Epithelial cell of proximal tubule (primary cell): ENCODE results near the gene CNOT3. TPM values are rescaled to one million over a fixed set of nuclear protein-coding genes. Genes with fewer than 3 reads are reported as not detected.

Experiments used
- DNase-seq: peaks from one replicate; pipeline ENCODE4 v3.0.0-alpha.2; 2011; ENCODE audit warnings: low read depth
- H3K4me3 ChIP-seq: 2 replicates; pipeline ENCODE4 v1.5.1; 2011; ENCODE audit warnings: low read depth, mild to moderate bottlenecking, low read length
- CTCF ChIP-seq: conservative IDR thresholded peaks from 2 replicates; pipeline ENCODE4 v1.5.1; 2012; ENCODE audit warnings: low read depth, mild to moderate bottlenecking, low read length
- total RNA-seq: library from RNA; depleted of rRNA; stranded (reverse); fragments of >200 nt; gene quantifications from 2 replicates; pipeline ENCODE4 v1.2.3, GENCODE V29; 2015

CNOT3 gene
- total RNA-seq, 1 donor from 2014 or later, result 20.5 TPM

DNA sequence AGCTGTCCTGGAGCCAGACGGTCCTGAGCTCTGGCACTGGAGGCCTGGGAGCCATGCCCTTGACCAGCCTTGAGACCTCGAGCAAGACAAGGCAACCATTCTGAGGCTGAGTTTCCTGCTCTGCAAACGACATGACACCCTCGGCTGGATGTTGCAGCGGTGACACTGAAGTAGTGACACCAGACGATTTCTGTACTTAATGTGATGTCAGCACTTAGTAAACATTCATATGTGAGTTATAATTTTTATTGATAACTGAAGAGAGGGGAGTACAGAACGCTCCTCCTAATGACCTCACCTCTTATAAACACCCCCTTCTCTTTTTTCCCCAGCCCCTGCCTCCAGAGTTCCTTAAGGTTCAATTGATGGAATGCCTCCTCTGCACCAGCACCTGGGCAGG lies 29.1 kb upstream of the CNOT3 start:
- no peak for DNase-seq
- H3K4me3 ChIP-seq, result no peak overlapping the region
- TF ChIP-seq CTCF, result no peak

DNA sequence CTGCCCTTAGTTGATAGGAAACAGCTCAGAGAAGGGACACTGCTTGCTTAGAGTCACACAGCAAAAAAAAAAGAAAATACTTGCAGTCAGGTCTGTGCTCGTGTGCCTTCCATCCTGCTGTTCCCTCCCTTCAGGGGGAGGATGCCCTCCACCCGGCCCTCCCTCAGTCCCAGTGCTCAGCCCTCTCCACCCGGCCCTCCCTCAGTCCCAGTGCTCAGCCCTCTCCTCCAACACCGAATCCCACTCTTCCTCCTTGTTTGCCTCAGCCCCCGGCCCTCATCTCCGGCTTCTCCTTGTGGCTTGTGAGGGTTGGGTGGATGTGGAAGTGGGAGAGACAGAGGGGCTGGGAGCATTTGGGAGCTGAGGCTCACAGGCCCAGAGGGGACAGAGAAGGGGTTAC lies 27.9 kb upstream of the CNOT3 start:
- H3K4me3 ChIP-seq, result no peak overlapping the region
- no peak for DNase-seq
- TF ChIP-seq CTCF, result no peak

DNA sequence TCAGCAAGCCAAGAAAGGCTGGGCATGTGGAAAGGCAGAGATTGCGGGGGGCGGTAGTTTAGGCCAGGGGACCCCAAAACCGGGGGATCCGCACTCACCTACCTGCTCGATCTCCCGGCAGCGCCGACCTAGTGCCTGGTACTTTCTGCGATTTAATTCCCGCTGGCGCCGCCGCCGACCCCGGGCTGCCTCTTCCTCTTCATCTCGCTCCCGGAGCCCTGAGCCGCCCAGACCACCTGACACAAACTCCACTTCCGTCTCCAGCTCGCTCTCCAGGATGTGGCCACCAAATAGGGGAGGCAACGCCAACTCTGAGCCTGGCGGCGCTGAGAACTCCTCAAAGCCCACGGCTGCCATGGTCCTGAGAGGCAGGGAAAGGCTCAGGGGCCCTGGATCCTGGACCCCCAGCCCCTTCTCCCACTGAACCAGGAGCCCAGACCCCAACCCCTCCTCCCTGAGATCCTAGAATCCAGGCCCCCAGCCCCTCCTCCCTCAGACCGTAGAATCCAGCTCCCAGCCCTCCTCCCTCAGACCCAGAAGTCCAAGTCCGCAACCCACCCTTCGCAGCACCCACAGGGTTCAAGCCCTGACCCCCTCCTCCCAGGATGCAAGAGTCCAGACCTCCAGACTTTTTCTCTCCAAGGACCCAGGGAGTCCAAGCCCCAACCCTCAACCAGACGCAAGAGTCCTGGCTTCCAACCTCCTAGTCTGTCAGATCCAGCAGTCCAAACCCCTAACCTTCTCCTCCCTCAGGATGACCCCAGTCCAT lies 23.0 kb upstream of the CNOT3 start:
- no peak for DNase-seq
- H3K4me3 ChIP-seq, result peak overlapping the region; percentile 62
- TF ChIP-seq CTCF, result no peak

GRCh38 chr19:54115109-54116063 lies 22.2 kb upstream of the CNOT3 start, which contains the start of the genes PRPF31 and TFPT:
PRPF31 (plus strand) TSS chr19:54115754; CDS start chr19:54118279, 2,525 bp downstream.
TFPT (minus strand) TSS chr19:54115657; CDS start chr19:54115269, 388 bp downstream.
- peak within 1 kb of the TSS; percentile 62 for H3K4me3 ChIP-seq
- peak; percentile 89 for DNase-seq
- TF ChIP-seq CTCF, result no peak

GRCh38 chr19:54121259-54121658 lies 16.3 kb upstream of the CNOT3 start:
- no peak for DNase-seq
- H3K4me3 ChIP-seq, result no peak overlapping the region

DNA sequence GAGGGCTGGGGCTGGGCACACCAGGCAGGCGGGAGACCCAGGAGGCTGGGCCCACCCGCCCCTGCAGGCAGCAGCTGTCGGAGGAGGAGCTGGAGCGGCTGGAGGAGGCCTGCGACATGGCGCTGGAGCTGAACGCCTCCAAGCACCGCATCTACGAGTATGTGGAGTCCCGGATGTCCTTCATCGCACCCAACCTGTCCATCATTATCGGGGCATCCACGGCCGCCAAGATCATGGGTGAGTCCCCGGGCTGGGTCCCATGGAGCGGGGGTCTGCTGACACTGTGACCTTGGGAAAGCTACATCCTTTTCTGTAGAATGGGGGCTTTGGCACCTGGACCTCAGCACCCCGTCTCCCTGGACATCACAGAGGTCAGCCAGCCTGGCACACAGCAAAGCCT lies 13.9 kb upstream of the CNOT3 start:
- TF ChIP-seq CTCF, result no peak
- no peak for DNase-seq
- H3K4me3 ChIP-seq, result no peak overlapping the region

More at GRCh38 chr19:54121259-54121658, 16.3 kb upstream of the CNOT3 start:
- TF ChIP-seq CTCF, result no peak
